EH (cell line): Measurements from ENCODE around the gene PLAAT3.
"Not testable (repeated sequence)": the region's sequence is repeated elsewhere in the genome, so short reads cannot be mapped to it uniquely, and the experiment has no call there.

Source experiments
- DNase-seq: peaks from one replicate; pipeline ENCODE4 v3.0.0-alpha.2; 2015; ENCODE audit warnings: low read depth

Gene PLAAT3

DNA sequence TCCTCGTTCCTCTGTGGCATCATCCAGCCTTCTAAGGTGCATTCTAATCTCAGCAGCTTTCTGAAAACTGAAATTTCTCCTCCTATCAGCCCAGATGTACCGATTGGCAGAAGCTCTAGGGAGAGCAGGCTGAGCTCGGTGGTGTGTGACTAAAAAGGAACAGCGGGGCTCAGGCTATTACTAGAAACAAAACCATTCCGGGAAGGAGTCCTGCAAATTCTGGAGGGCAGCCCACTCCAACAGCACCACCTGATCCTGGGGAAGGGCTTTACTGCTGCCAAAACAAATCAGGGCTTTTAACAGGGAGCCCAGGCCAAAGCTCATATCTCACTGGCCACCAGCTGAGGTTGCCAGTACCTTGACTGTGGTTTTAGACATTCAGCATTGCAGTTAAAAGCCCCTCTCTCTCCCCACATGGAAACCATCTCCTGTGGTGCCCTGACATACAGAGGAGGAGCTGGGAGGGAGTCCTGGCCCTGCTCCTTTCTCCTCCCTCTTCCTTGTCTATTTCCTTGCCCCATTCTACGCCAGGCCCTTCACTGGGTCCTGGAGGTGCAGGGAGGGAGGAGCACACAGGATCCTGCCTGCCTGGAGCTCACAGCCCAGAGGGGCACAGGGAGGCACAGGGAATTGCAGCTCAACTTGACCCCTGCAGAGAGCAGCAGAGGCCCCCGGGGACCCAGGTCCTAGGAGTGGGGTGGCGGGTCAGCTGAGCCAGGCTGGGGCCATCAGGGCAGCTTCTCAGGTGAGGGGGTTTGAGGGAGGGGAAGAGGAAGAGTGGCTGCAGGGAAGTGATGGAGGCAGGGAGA is 76.7 kb downstream of the PLAAT3 start:
- DNase-seq: peak; percentile 48

DNA sequence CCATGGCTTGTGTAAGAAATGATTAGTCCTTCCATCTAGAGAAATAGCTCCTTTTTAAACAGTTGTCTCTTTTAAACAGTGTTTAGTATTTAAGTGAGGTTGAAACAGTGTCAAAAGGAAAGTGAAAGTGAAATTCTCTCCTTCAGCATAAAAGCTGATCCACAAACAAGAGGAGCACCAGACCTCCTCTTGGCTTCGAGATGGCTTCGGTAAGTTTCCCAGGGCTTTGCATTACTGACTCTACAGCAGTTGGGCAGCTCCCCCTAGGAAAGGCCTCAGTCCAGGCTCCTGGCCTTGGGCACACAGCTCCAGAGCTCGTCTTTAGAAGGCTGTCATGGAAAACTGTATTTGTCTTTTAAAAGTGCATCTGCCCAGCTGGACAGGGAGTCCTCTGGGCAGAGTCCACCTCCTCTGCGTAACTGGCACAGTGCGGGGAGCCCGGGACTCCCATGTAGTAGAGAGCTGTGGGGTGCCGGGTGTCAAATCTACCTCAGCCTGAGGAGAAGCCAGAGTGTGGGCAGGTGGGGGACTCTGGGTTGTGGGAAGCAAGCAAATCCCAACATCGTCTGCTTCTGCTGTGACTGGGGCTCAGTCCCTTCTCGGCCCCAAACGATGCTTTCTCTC is 77.5 kb downstream of the PLAAT3 start, which contains the start of gene PLAAT4:
Gene PLAAT4 (plus strand): TSS at position 140 of the 624 bp plus-strand sequence. CDS start 61 bp downstream, at position 201.
- peak; percentile 63 for DNase-seq

DNA sequence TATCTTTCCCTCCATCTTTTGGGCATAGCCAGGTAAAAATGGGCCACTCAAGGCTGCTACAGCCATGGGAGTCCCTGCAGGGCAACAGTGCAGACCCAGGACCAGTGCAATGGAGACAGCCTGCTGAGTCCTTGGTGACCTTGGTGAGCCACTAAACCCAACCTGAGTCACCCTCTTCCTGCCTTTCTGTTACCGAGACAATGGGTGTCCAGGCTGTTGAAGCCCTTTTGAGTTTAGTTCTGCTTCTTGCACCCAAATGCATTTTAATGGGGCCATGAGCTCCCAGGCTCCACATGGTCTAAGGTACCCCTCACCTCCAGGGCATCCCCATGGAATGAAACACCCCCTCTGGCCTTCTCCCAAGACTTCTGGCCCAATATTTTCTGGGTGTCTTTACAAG is 78.5 kb downstream of the PLAAT3 start:
- no peak for DNase-seq

DNA sequence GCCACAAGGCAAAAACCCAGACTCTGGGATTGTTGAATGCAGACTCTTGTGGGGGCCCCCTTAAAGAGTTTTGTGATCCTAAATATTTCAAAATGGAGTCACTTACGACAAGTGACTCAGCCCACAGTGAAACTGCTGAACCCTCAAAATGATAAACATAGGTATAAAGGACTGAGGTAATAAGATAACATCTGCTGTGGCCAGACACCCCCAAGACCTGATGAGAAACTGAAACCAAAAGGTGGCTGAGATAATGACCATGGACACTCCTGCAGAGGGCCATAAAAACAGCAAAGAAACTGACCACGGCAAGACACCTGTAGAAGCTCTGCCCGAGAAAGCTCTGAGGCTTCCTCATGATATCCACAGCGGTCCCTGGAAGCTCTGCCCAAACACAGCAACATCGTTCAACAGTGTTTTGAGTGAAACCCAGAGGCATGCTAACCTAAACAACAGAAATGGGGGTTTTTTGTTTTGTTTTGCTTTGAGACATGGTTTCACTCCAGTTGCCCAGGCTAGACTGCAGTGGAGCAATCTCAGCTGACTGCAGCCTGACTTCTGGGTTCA is 79.3 kb downstream of the PLAAT3 start:
- no peak for DNase-seq

DNA sequence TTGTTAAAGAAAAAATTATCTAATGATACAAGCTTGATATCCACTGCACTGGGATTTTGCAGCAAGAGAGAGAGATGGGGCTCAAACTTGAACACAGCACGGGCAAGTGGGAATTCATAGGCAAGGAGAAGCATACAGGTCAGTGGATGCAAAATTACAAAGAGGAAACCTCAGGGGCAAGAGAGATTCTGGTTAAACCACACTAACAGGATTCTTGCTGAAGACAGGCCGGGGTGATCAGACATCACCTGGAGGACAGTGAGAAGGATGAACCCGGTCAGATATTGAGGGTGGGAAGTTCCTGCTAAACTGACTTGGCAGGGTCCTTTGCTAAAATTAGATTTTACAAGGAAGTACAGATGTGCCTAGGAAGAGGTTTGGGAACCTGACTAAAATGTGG is 80.2 kb downstream of the PLAAT3 start:
- DNase-seq: no peak

DNA sequence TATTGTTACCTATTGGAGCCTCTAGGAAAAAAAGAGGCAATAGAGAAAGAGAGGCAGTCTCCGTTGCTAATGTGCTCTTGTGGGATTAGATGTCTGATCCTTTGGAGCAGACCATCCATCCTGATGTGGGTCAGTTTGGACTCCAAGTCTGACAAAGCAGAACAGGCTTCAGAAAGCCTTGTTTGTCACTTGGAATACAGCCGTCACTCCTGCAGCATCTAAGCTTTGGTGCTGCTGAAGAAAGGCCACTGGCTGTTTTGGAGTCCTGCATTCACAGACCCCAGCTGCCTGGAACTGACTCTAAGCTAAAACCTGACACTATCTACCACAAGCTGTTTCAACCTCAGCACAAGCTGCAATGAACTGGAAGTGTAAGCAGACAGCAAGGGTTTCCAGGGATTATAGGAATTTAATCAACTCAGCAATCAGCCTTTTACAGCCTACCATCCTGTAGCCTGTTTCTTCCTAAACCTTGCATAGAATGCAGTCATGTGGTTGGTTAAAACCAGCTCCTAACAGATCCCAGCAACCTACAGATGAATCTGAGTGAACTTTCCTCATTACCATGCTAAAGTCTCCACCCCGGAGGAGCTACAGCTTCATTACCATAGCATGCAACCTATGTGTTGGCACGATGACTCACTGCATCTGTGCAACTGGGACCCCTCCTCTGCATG is 81.3 kb downstream of the PLAAT3 start:
- peak; percentile 16 for DNase-seq

DNA sequence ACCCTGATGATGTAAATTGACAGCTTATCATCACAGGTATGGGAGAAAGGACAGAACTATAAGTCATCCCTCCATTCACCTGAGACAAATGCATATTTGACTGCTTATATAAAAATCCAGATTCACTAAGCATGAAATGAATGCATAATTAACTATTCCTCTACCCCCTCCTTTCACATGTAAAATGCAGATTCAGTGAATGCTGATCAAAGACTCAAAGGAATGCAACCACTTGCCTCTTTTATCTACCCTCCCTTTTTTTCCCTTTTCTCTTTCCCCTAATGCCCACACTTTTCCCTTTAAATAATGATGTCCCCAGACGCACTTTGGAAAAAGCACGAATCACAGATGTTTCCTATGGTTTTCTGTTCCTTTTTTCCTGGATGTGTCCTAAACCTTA is 82.1 kb downstream of the PLAAT3 start:
- no peak for DNase-seq

DNA sequence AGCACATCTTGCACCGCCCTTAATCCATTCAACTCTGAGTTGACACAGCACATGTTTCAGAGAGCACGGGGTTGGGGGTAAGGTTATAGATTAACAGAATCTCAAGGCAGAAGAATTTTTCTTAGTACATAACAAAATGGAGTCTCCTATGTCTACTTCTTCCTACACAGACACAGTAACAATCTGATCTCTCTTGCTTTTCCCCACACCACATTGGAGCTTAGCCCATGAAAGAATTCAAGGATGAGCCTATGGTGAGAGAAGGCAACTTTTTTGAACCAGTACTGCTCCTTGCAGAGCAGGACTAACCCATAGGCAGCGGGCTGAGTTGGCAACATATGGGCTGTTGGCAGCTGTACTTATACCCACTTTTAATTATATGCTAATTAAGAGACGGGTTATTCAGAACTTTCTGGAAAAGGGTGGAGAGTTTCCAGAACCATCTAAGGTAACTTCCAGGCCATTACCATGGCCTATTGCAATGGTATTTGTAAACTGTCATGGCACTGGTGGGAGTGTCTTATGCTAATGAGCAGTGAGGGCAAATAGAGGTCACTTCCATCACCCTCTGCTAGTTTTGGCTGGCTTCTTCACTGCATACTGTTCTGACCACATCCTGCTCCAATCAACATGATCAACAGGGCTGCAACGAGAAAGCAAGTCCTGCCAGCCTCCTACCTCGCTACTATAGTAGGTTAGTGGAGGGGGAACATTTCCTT is 83.0 kb downstream of the PLAAT3 start:
- peak; percentile 83 for DNase-seq

DNA sequence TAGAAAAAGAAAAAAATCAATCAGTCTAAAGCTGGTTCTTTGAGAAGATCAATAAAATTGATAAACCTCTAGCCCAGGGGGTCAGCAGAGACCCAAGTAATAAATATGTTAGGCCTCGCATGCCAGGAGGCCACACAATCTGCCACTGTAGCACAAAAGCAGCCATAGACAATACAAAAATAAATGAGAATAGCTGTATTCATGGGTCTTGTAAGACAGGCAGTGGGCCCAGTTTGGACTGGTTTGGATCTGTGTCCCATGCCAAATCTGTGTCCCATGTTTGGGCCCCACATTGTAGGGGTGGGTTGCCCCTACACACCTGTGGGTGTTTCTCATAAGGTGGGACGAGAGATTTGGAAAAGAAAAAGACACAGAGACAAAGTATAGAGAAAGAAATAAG is 84.2 kb downstream of the PLAAT3 start:
- no peak for DNase-seq

DNA sequence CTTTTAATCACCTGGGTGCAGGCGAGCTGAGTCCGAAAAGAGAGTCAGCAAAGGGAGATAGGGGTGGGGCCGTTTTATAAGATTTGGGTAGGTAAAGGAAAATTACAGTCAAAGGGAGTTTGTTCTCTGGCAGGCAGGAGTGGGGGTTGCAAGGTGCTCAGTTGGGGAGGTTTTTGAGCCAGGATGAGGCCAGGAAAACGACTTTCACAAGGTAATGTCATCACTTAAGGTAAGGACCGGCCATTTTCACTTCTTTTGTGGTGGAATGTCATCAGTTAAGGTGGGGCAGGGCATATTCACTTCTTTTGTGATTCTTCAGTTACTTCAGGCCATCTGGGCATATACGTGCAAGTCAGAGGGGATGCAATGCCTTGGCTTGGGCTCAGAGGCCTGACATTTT is 84.9 kb downstream of the PLAAT3 start:
- DNase-seq: not testable (repeated sequence)

DNA sequence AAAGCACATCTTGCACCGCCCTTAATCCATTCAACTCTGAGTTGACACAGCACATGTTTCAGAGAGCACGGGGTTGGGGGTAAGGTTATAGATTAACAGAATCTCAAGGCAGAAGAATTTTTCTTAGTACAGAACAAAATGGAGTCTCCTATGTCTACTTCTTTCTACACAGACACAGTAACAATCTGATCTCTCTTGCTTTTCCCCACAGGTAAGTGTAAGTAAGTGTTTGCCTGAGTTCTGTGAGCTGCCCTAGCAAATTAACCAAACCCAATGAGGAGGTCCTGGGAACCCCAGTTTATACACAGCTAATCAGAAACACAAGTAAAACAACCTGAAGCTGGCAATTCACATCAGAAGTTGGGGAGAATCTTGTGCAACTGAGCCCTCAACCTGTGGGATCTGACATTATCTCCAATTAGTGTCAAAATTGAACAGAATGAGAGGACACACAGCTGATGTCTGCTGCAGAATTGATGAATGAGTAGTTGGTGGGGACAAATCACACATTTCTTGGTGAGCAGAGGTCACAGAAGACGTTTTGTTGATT is 85.4 kb downstream of the PLAAT3 start:
- not testable (repeated sequence) for DNase-seq

DNA sequence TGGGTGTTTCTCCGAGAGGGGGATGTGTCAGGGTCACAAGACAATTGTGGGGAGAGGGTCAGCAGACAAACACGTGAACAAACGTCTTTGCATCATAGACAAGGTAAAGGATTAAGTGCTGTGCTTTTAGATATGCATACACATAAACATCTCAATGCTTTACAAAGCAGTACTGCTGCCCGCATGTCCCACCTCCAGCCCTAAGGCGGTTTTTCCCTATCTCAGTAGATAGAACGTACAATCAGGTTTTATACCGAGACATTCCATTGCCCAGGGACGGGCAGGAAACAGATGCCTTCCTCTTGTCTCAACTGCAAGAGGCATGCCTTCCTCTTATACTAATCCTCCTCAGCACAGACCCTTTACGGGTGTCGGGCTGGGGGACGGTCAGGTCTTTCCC is 86.1 kb downstream of the PLAAT3 start:
- not testable (repeated sequence) for DNase-seq

DNA sequence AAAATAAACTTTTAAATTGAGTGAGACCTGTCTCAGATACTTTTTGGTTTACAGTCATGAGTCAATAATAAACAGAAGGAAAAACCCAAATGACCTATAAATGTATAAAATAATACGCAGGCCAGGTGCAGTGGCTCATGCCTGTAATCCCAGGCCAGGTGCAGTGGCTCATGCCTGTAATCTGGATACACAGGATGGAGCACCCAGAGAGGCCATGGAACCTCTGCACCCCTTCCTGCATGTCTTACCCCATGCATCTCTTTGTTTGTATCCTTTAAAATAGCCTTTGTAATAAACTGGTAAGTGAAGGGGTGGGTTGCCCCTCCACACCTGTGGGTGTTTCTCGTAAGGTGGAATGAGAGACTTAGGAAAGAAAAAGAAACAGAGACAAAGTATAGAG is 86.6 kb downstream of the PLAAT3 start:
- DNase-seq: no peak
